ENCODE data around the gene TNFSF4.

The TNFSF4 gene

DNA sequence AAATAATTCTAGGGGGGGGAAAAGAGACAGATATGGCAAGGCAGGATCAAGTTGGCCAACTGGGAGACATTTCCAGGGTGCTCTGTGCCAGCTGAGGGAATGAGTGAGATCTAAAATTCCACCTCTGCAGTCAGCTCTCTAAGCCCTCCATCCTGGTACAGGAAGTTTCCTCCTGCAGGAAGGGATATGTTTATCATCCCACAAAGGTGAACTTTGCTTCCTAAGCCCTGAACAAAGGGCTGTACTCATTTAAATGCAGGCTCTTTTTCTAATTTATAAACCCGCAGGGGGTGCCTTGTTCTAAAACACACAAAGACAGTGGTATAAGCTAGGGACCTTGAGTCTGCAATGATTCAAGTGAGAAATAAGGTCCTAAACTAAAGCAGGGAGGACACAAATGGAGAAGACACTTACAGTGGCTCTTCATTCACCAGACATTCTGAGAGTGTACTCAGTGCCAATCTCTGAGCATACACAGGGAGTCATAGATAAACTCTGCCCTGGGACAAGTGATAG, 3.6 kb upstream of the TNFSF4 start:
- Histone ChIP-seq H3K36me3 (replicated peaks; ENCODE audit: low read depth, low read length) (no peaks in the 10 kb centered on the region), H3K9ac (ENCODE audit: low read length) (no peak overlapping the region), H3K9me3 (ENCODE audit: insufficient read depth, low read length) (no peaks in the 10 kb centered on the region), H3K4me1 (ENCODE audit: low read length) (peaks cover 21% of the 10 kb centered on the region), H3K27me3 (ENCODE audit: low read depth, low read length) (peaks cover 2% of the 10 kb centered on the region; the same call in 1 of the 2 replicates), H3K4me2 (ENCODE audit: low read length) (no peak overlapping the region), H3K4me3 (ENCODE audit: low read length) (no peak overlapping the region), H2AFZ (ENCODE audit: low read depth, low read length) (no peak overlapping the region), H3K79me2 (ENCODE audit: low read length) (no peaks in the 10 kb centered on the region), H4K20me1 (ENCODE audit: insufficient read depth, low read length) (no peaks in the 10 kb centered on the region), H3K27ac (ENCODE audit: low read length) (no peak overlapping the region)
- no peak for TF ChIP-seq EZH2phosphoT487 (IDR thresholded peaks at IDR 0.05; ENCODE audit: low read depth)
- TF ChIP-seq, protein P1, sequence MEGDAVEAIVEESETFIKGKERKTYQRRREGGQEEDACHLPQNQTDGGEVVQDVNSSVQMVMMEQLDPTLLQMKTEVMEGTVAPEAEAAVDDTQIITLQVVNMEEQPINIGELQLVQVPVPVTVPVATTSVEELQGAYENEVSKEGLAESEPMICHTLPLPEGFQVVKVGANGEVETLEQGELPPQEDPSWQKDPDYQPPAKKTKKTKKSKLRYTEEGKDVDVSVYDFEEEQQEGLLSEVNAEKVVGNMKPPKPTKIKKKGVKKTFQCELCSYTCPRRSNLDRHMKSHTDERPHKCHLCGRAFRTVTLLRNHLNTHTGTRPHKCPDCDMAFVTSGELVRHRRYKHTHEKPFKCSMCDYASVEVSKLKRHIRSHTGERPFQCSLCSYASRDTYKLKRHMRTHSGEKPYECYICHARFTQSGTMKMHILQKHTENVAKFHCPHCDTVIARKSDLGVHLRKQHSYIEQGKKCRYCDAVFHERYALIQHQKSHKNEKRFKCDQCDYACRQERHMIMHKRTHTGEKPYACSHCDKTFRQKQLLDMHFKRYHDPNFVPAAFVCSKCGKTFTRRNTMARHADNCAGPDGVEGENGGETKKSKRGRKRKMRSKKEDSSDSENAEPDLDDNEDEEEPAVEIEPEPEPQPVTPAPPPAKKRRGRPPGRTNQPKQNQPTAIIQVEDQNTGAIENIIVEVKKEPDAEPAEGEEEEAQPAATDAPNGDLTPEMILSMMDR (IDR thresholded peaks at IDR 0.05; ENCODE audit: low read depth, low read length), result no peak

DNA sequence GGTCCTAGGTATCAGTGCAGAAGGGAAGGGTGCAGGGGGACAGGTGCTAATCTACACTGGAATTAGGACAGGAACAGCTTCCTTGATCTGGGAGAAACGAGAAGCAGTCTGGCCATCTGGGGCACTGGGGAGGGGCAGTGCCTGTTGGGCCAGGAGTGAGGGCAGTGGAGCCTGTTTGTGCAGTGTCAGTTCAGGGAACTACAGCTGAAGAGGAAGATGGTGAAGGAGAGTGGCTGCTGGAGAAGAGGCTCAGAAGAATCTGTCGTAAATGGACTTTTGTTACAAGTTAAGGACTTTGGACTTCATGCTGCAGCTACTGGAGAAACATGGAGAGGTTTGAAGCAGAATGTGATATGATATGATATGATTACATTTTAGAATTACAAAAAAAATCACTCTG, 3.2 kb upstream of the TNFSF4 start:
- no peak overlapping the region for H3K9ac ChIP-seq (ENCODE audit: low read length)
- H3K4me3 ChIP-seq (ENCODE audit: low read length), result no peak overlapping the region
- no peaks in the 10 kb centered on the region for H4K20me1 ChIP-seq (ENCODE audit: insufficient read depth, low read length)
- no peaks in the 10 kb centered on the region for H3K36me3 ChIP-seq (replicated peaks; ENCODE audit: low read depth, low read length)
- TF ChIP-seq EZH2phosphoT487 (IDR thresholded peaks at IDR 0.05; ENCODE audit: low read depth), result no peak
- TF ChIP-seq, protein P1 (IDR thresholded peaks at IDR 0.05; ENCODE audit: low read depth, low read length), result no peak
- H3K4me1 ChIP-seq (ENCODE audit: low read length), result peaks cover 24% of the 10 kb centered on the region
- no peak overlapping the region for H3K4me2 ChIP-seq (ENCODE audit: low read length)
- H2AFZ ChIP-seq (ENCODE audit: low read depth, low read length), result no peak overlapping the region
- H3K27me3 ChIP-seq (ENCODE audit: low read depth, low read length), result peaks cover 7% of the 10 kb centered on the region; the same call in 1 of the 2 replicates
- H3K79me2 ChIP-seq (ENCODE audit: low read length), result no peaks in the 10 kb centered on the region
- no peaks in the 10 kb centered on the region for H3K9me3 ChIP-seq (ENCODE audit: insufficient read depth, low read length)
- no peak overlapping the region for H3K27ac ChIP-seq (ENCODE audit: low read length)

DNA sequence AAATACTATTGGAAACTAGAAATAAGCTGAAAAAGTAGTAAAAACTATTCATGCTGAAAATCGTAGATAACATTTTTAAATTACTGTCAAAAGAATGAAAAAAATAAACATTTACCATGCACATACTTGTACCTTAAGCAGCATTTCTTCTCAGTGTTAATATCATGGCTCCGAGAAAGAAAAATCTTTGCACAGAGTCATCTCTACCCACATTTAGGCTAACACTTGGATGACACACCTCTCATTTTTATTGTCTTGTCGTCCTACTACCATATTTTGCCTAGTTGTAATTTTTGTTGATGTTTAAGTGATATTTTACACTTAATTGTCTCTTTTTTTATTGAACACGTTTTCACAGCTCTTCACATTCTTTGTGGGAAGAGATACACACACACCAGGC, 1.7 kb upstream of the TNFSF4 start:
- H3K4me2 ChIP-seq (ENCODE audit: low read length), result no peak overlapping the region
- no peaks in the 10 kb centered on the region for H4K20me1 ChIP-seq (ENCODE audit: insufficient read depth, low read length)
- no peaks in the 10 kb centered on the region for H3K9me3 ChIP-seq (ENCODE audit: insufficient read depth, low read length)
- H3K79me2 ChIP-seq (ENCODE audit: low read length), result no peaks in the 10 kb centered on the region
- H3K4me1 ChIP-seq (ENCODE audit: low read length), result peaks cover 24% of the 10 kb centered on the region
- H3K27me3 ChIP-seq (ENCODE audit: low read depth, low read length), result peaks cover 10% of the 10 kb centered on the region
- H3K4me3 ChIP-seq (ENCODE audit: low read length), result no peak overlapping the region
- H2AFZ ChIP-seq (ENCODE audit: low read depth, low read length), result no peak overlapping the region
- H3K27ac ChIP-seq (ENCODE audit: low read length), result no peak overlapping the region
- H3K9ac ChIP-seq (ENCODE audit: low read length), result no peak overlapping the region
- H3K36me3 ChIP-seq (replicated peaks; ENCODE audit: low read depth, low read length), result no peaks in the 10 kb centered on the region
- TF ChIP-seq, protein P1 (IDR thresholded peaks at IDR 0.05; ENCODE audit: low read depth, low read length), result no peak
- no peak for TF ChIP-seq EZH2phosphoT487 (IDR thresholded peaks at IDR 0.05; ENCODE audit: low read depth)

DNA sequence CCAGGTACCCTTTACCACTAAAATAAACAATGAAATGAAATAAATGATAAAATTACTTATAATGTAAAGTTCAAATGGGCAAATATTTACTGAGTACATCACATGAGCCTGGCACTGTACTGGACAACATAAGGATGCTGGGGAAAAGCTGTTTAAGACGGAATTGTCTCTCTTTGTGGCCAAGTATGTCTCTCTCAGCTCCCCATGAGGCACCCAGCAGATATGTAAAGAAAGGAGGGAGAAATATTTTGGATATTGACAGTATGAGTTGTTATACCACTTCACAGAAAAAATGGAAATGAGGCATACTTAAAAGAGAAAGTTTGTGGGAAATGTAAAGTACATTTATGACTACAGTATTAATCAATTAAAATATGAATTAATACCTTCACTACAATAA, 1.0 kb upstream of the TNFSF4 start:
- no peak overlapping the region for H2AFZ ChIP-seq (ENCODE audit: low read depth, low read length)
- no peak overlapping the region for H3K4me2 ChIP-seq (ENCODE audit: low read length)
- no peak overlapping the region for H3K27ac ChIP-seq (ENCODE audit: low read length)
- no peaks in the 10 kb centered on the region for H3K9me3 ChIP-seq (ENCODE audit: insufficient read depth, low read length)
- no peak overlapping the region for H3K4me3 ChIP-seq (ENCODE audit: low read length)
- H4K20me1 ChIP-seq (ENCODE audit: insufficient read depth, low read length), result no peaks in the 10 kb centered on the region
- no peaks in the 10 kb centered on the region for H3K36me3 ChIP-seq (replicated peaks; ENCODE audit: low read depth, low read length)
- TF ChIP-seq EZH2phosphoT487 (IDR thresholded peaks at IDR 0.05; ENCODE audit: low read depth), result no peak
- TF ChIP-seq, protein P1 (IDR thresholded peaks at IDR 0.05; ENCODE audit: low read depth, low read length), result no peak
- H3K79me2 ChIP-seq (ENCODE audit: low read length), result no peaks in the 10 kb centered on the region
- H3K27me3 ChIP-seq (ENCODE audit: low read depth, low read length), result peaks cover 16% of the 10 kb centered on the region
- no peak overlapping the region for H3K9ac ChIP-seq (ENCODE audit: low read length)
- peaks cover 22% of the 10 kb centered on the region for H3K4me1 ChIP-seq (ENCODE audit: low read length)

Measured in OCI-LY3 (cell line).